SK-N-SH (cell line): ENCODE data around the gene SERPINH1. TPM values are rescaled to one million over a fixed set of nuclear protein-coding genes. Genes with fewer than 3 reads are reported as not detected.
A peak's percentile ranks its signal among the peaks of the same experiment; 100 is the strongest.

Source experiments
- CTCF ChIA-PET: fragments of 300-600, 350-600 bp; formaldehyde crosslinking; extraction: SDS; loops from one replicate; lab custom pipeline; 2021; lab: Yijun Ruan, JAX
- POLR2A ChIA-PET: fragments of 350-600 bp; sonication (Branson Sonifier 250); formaldehyde crosslinking; extraction: SDS; loops from one replicate; lab custom pipeline; 2020; ENCODE audit warnings: antibody characterized with exemption, inconsistent platforms; lab: Yijun Ruan, JAX
- DNase-seq: peaks from one replicate; pipeline ENCODE4 v3.0.0; 2012
- H2AFZ ChIP-seq: fragments of 200-600 bp; sonication (generic); 2 replicates; pipeline ENCODE4 v1.8.1; 2016; ENCODE audit warnings: antibody characterized with exemption, mild to moderate bottlenecking, low read depth
- H3F3A ChIP-seq: fragments of 200-600 bp; sonication (generic); replicated peaks from 2 replicates; pipeline ENCODE3; 2016; ENCODE audit warnings: antibody characterized with exemption, mild to moderate bottlenecking; ENCODE audit not compliant: insufficient read depth
- H3K27ac ChIP-seq, 2 experiments: fragments of 200-500 bp in 1 of 2; fragments of 200-600 bp in 1 of 2; sonication (Bioruptor generic) in 1 of 2; sonication (generic), shearing (Covaris generic) in 1 of 2; 2 replicates each; pipeline versions ENCODE4 v1.5.1 to v1.6.1; 2014 to 2016; ENCODE audit warnings: low read depth in 2 of 2, inconsistent platforms in 1 of 2, low read length in 1 of 2, mild to moderate bottlenecking in 1 of 2, mixed read lengths in 1 of 2
- H3K27me3 ChIP-seq: fragments of 200-600 bp; sonication (generic), shearing (Covaris generic); 2 replicates; pipeline ENCODE4 v1.6.1; 2016; ENCODE audit warnings: mixed run types; ENCODE audit not compliant: insufficient read depth
- H3K36me3 ChIP-seq, 2 experiments: fragments of 200-500 bp in 1 of 2; fragments of 200-600 bp in 1 of 2; sonication (Bioruptor generic) in 1 of 2; sonication (generic) in 1 of 2; replicated peaks in 1 of 2; 2 replicates each; pipeline versions ENCODE3 to v1.5.1; 2014 to 2016; ENCODE audit warnings: low read length in 1 of 2, mild to moderate bottlenecking in 1 of 2; ENCODE audit not compliant: insufficient read depth in 2 of 2, control insufficient read depth in 1 of 2
- H3K4me1 ChIP-seq, 2 experiments: fragments of 200-500 bp in 1 of 2; fragments of 200-600 bp in 1 of 2; sonication (Bioruptor generic) in 1 of 2; sonication (generic), shearing (Covaris generic) in 1 of 2; 2 replicates each; pipeline versions ENCODE4 v1.5.1 to v1.6.1; 2014 to 2016; ENCODE audit warnings: low read depth in 1 of 2, low read length in 1 of 2, mixed run types in 1 of 2; ENCODE audit not compliant: insufficient read depth in 2 of 2, control insufficient read depth in 1 of 2
- H3K4me2 ChIP-seq: fragments of 200-600 bp; sonication (generic), shearing (Covaris generic); 2 replicates; pipeline ENCODE4 v1.6.1; 2017; ENCODE audit warnings: mixed run types
- H3K4me3 ChIP-seq, 2 experiments: fragments of 200-500 bp in 1 of 2; fragments of 200-600 bp in 1 of 2; sonication (Bioruptor generic) in 1 of 2; sonication (generic), shearing (Covaris generic) in 1 of 2; 2 replicates each; pipeline versions ENCODE4 v1.5.1 to v1.8.1; 2014 to 2016; ENCODE audit warnings: low read depth in 2 of 2, inconsistent platforms in 1 of 2, low read length in 1 of 2, mild to moderate bottlenecking in 1 of 2, mixed read lengths in 1 of 2, moderate library complexity in 1 of 2
- H3K79me2 ChIP-seq: fragments of 200-600 bp; sonication (generic); 2 replicates; pipeline ENCODE4 v1.8.1; 2017; ENCODE audit warnings: mild to moderate bottlenecking; ENCODE audit not compliant: insufficient read depth
- H3K9ac ChIP-seq: fragments of 200-600 bp; sonication (generic); 2 replicates; pipeline ENCODE4 v1.6.1; 2017; ENCODE audit warnings: mixed run types
- H3K9me2 ChIP-seq: fragments of 200-600 bp; sonication (generic); 2 replicates; pipeline ENCODE4 v1.6.1; 2017; ENCODE audit warnings: mixed run types
- H3K9me3 ChIP-seq: fragments of 200-600 bp; sonication (generic); 2 replicates; pipeline ENCODE4 v1.6.1; 2017; ENCODE audit warnings: mixed run types, mild to moderate bottlenecking, moderate library complexity
- H4K20me1 ChIP-seq: fragments of 200-600 bp; sonication (generic); 2 replicates; pipeline ENCODE4 v1.6.1; 2017; ENCODE audit warnings: mild to moderate bottlenecking, mixed run types; ENCODE audit not compliant: insufficient read depth
- FOSL2 ChIP-seq: IDR thresholded peaks from 2 replicates; pipeline ENCODE4 v1.4.0; 2012; ENCODE audit warnings: low read depth, mild to moderate bottlenecking, moderate library complexity, borderline replicate concordance
- JUND ChIP-seq: IDR thresholded peaks from 2 replicates; pipeline ENCODE4 v1.4.0; 2012
- MEF2A ChIP-seq: IDR thresholded peaks from 2 replicates; pipeline ENCODE4 v1.4.0; 2012; ENCODE audit warnings: low read depth, borderline replicate concordance
- NFIC ChIP-seq: IDR thresholded peaks from 2 replicates; pipeline ENCODE4 v1.4.0; 2012; ENCODE audit warnings: borderline replicate concordance
- NRF1 ChIP-seq: IDR thresholded peaks from 2 replicates; pipeline ENCODE4 v1.6.1; 2012; ENCODE audit warnings: low read depth, mild to moderate bottlenecking, low read length
- RAD21 ChIP-seq: IDR thresholded peaks from 2 replicates; pipeline ENCODE4 v1.6.1; 2012; ENCODE audit warnings: mild to moderate bottlenecking, low read length
- RCOR1 ChIP-seq: fragments of 150-350 bp; IDR thresholded peaks from 2 replicates; pipeline ENCODE4 v1.6.1; 2017; ENCODE audit warnings: antibody characterized with exemption, low read length
- SMC3 ChIP-seq: IDR thresholded peaks from 2 replicates; pipeline ENCODE4 v1.6.1; 2012; ENCODE audit warnings: low read depth, low read length, improper control_type of control experiment
- TAF1 ChIP-seq: IDR thresholded peaks from 2 replicates; pipeline ENCODE4 v1.6.1; 2012; ENCODE audit warnings: low read depth, mild to moderate bottlenecking, low read length, moderate library complexity, borderline replicate concordance
- WGBS: methylation state at CpG from one replicate; pipeline ENCODE4 v1.1.6; 2017; ENCODE audit warnings: low lambda C conversion rate; 5-methylcytosine and 5-hydroxymethylcytosine counted together
- polyA plus RNA-seq, 3 experiments: library from polyadenylated mRNA; depleted of rRNA; stranded (reverse); fragments of >200 nt; gene quantifications; 2 replicates each; pipeline ENCODE4 v1.2.3, GENCODE V29; 2012
- TF ChIP-seq, protein P1 (sequence below): IDR thresholded peaks from 2 replicates; pipeline ENCODE4; 2012
- TF ChIP-seq, protein P2 (sequence below): IDR thresholded peaks from 2 replicates; pipeline ENCODE4 v1.6.1; 2012; ENCODE audit warnings: mild to moderate bottlenecking, low read depth, low read length, moderate library complexity

The SERPINH1 gene
- polyA plus RNA-seq, 1 of the 3 experiments (the other 2 are of a cell fraction), result 293 TPM

DNA sequence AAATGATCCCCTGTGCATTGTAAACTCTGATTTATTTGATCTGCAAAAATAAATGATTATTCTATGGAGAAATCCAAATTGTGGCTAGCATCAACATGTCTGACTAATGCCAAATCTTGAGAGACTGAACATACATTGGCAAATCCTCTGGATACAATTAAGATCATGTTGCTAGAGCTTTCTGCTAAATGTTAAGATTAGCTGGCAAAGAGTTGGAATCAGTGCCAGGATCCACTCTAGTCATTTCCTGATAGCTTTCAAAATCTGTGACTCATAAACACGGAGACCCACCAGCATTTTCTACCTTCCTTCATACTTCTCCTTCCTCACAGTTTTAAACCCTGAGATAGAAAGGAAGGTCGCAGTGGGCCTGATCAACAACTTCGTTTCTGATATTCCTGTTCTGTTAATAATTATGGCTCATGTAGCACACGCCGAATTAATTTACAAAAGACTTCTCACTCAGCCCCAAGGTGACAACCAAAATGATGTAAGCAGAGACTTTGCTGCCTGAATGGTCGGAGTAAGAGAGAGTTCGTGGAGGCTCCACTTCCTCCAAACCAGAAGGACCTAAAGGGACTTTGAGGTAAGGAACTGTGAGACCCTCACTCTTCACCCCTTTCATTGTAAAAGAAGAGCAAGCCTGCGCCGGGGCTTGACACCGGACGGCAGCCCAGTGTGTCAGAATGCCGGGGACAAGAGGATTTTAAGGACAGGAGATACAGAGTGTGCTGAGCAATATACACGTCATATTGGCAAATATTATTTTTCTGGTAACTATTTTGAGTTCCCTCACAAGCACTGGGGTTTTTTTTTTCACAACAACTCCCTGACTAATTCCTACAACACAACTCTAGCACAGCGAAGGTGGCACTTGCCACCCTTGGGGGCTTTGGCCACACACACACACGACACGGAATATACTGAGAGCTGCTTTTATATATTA lies 42.0 kb downstream of the SERPINH1 start (continued):
- peak; percentile 82 for TF ChIP-seq JUND
- TF ChIP-seq RCOR1, result no peak
- TF ChIP-seq NFIC, result peak; percentile 98

DNA sequence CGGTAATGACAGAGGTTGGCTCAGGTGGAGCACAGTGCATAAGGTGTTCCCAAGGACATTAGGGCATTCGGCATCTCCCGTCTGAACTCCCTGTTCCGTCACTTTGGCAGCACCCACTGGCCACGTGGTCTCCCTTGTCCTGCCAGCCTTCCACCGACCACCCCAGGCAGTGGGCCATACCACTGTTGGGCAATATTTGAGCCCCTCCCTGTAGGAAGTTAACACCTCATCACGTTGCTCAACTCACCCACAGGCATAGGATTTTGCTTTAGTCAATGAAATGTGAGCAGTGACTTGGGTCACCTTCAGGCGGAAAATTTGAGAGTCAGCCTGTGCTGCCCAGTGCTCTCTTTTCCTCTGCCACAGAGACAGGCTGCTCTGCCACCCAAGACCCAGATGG lies 44.0 kb downstream of the SERPINH1 start:
- H3K4me1 ChIP-seq, result peaks cover 31 to 32% of the 10 kb centered on the region in 2 experiments
- peaks cover 27% of the 10 kb centered on the region for H3F3A ChIP-seq
- CTCF ChIA-PET, result interaction anchor here (1.4 kb wide), 1 partner anchor 8 kb away, joined by 5 read pairs; no protein-coding TSS in a partner anchor
- H3K4me2 ChIP-seq, result no peak overlapping the region
- TF ChIP-seq RAD21 (no peak), NRF1 (no peak)
- TF ChIP-seq, all 33 proteins: peak for 0
- Histone ChIP-seq H3K9me3 (no peaks in the 10 kb centered on the region), H3K4me3 (no peak overlapping the region), H3K79me2 (no peaks in the 10 kb centered on the region), H3K27me3 (no peaks in the 10 kb centered on the region), H2AFZ (no peak overlapping the region), H3K9ac (no peak overlapping the region), H3K9me2 (no peaks in the 10 kb centered on the region), H3K27ac (no peak overlapping the region; a peak in 1 of 4 replicates), H3K36me3 (peaks cover 0 to 3% of the 10 kb centered on the region in 2 experiments), H4K20me1 (no peaks in the 10 kb centered on the region)
- WGBS, result 87% methylated on average over 7 of the region's 8 CpGs
- POLR2A ChIA-PET, result no interaction called here
- no peak for DNase-seq

DNA sequence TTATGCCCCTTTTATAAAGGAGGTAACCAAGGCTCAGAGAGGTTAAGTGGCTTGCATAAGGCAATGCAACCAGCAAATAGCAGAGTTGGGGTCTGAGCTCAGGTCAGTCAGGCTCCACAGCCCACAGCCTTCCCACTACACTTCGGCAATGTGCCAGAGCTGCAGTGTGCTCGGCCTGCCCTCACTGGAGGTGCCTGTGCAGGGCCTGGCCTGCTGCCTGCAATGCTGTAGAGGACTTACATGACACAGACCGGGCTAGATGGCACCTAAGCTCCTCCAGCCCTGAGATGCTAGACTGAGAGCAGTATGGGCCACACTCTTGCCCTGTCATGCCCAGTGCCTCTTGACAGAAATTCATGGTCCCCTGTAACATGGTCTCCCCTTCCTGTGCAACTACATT lies 49.8 kb downstream of the SERPINH1 start:
- TF ChIP-seq, protein P1, sequence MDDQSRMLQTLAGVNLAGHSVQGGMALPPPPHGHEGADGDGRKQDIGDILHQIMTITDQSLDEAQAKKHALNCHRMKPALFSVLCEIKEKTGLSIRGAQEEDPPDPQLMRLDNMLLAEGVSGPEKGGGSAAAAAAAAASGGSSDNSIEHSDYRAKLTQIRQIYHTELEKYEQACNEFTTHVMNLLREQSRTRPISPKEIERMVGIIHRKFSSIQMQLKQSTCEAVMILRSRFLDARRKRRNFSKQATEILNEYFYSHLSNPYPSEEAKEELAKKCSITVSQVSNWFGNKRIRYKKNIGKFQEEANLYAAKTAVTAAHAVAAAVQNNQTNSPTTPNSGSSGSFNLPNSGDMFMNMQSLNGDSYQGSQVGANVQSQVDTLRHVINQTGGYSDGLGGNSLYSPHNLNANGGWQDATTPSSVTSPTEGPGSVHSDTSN, result no peak
- TF ChIP-seq SMC3 (no peak), FOSL2 (no peak), RAD21 (no peak), TAF1 (no peak), MEF2A (no peak)
- TF ChIP-seq, protein P2, sequence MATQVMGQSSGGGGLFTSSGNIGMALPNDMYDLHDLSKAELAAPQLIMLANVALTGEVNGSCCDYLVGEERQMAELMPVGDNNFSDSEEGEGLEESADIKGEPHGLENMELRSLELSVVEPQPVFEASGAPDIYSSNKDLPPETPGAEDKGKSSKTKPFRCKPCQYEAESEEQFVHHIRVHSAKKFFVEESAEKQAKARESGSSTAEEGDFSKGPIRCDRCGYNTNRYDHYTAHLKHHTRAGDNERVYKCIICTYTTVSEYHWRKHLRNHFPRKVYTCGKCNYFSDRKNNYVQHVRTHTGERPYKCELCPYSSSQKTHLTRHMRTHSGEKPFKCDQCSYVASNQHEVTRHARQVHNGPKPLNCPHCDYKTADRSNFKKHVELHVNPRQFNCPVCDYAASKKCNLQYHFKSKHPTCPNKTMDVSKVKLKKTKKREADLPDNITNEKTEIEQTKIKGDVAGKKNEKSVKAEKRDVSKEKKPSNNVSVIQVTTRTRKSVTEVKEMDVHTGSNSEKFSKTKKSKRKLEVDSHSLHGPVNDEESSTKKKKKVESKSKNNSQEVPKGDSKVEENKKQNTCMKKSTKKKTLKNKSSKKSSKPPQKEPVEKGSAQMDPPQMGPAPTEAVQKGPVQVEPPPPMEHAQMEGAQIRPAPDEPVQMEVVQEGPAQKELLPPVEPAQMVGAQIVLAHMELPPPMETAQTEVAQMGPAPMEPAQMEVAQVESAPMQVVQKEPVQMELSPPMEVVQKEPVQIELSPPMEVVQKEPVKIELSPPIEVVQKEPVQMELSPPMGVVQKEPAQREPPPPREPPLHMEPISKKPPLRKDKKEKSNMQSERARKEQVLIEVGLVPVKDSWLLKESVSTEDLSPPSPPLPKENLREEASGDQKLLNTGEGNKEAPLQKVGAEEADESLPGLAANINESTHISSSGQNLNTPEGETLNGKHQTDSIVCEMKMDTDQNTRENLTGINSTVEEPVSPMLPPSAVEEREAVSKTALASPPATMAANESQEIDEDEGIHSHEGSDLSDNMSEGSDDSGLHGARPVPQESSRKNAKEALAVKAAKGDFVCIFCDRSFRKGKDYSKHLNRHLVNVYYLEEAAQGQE, result no peak
- no peaks in the 10 kb centered on the region for H4K20me1 ChIP-seq
- no peaks in the 10 kb centered on the region for H3K9me3 ChIP-seq
- no peak overlapping the region for H3K4me3 ChIP-seq
- no peak overlapping the region for H2AFZ ChIP-seq
- H3F3A ChIP-seq, result no peaks in the 10 kb centered on the region
- ChIA-PET POLR2A (interaction anchor here (1.3 kb wide), 1 partner anchor 58 kb away, joined by 4 read pairs; no protein-coding TSS in a partner anchor), CTCF (interaction anchor here (0.8 to 1.6 kb wide), 4 partner anchors 11 to 19 kb away, joined by 3 to 4 read pairs (median 3); no protein-coding TSS in a partner anchor)
- H3K4me2 ChIP-seq, result no peak overlapping the region
- no peak for DNase-seq
- peaks cover 0 to 3% of the 10 kb centered on the region in 2 experiments for H3K36me3 ChIP-seq
- WGBS, result no CpG with 5 or more reads among the region's 3 CpGs
- H3K27ac ChIP-seq, result no peak overlapping the region; a peak in 1 of 4 replicates
- H3K27me3 ChIP-seq, result no peaks in the 10 kb centered on the region
- no peaks in the 10 kb centered on the region for H3K9me2 ChIP-seq
- H3K4me1 ChIP-seq, result peaks cover 0 to 16% of the 10 kb centered on the region in 2 experiments; a peak in 2 of 4 replicates
- H3K9ac ChIP-seq, result no peak overlapping the region
- H3K79me2 ChIP-seq, result no peaks in the 10 kb centered on the region
